ENCODE measurements around the gene KAZN. TPM values are rescaled to one million over a fixed set of nuclear protein-coding genes. Genes with fewer than 3 reads are reported as not detected.

Gene KAZN
- total RNA-seq, 2 donors from 2014 or later: 3.4 to 12.2 TPM

DNA sequence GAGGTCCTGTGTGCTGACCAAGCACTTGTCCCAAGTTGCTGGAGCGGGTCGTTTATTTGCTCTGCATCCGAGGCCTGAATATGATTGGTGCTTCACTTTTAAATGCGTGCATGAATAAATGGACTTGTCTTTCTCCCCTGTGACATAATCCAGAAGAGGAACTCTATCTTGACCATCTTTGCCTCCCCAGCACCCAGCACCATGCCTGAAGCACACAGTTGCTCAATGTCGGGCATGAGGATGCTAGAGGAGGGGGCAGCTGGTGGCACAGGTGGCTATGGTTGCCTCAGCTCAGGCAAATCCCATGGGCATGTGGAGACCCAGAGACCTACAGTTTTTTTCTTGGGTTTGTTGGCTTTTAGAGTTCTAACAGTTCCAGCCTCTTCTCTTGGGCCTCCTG lies 142.6 kb downstream of the KAZN start:
- ATAC-seq (no peak), DNase-seq (no peak)
- TF ChIP-seq, protein P1, sequence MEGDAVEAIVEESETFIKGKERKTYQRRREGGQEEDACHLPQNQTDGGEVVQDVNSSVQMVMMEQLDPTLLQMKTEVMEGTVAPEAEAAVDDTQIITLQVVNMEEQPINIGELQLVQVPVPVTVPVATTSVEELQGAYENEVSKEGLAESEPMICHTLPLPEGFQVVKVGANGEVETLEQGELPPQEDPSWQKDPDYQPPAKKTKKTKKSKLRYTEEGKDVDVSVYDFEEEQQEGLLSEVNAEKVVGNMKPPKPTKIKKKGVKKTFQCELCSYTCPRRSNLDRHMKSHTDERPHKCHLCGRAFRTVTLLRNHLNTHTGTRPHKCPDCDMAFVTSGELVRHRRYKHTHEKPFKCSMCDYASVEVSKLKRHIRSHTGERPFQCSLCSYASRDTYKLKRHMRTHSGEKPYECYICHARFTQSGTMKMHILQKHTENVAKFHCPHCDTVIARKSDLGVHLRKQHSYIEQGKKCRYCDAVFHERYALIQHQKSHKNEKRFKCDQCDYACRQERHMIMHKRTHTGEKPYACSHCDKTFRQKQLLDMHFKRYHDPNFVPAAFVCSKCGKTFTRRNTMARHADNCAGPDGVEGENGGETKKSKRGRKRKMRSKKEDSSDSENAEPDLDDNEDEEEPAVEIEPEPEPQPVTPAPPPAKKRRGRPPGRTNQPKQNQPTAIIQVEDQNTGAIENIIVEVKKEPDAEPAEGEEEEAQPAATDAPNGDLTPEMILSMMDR (IDR thresholded peaks at IDR 0.05): no peak
- no peak for TF ChIP-seq POLR2A (IDR thresholded peaks at IDR 0.05)
- WGBS, 2 donors: 59 to 85% methylated on average over 4 to 5 of the region's 5 CpGs
- H3K4me1 ChIP-seq: no peaks in the 10 kb centered on the region
- no peaks in the 10 kb centered on the region for H3K36me3 ChIP-seq (replicated peaks in 1 of 2; ENCODE audit: insufficient read depth in 1 of 2, low read depth in 2 of 2)
- H3K4me3 ChIP-seq: no peak overlapping the region
- no peaks in the 10 kb centered on the region for H3K27me3 ChIP-seq
- intact Hi-C loops (cut with DNase I): no loop called here
- no peaks in the 10 kb centered on the region for H3K9me3 ChIP-seq
- no peak overlapping the region for H3K27ac ChIP-seq

DNA sequence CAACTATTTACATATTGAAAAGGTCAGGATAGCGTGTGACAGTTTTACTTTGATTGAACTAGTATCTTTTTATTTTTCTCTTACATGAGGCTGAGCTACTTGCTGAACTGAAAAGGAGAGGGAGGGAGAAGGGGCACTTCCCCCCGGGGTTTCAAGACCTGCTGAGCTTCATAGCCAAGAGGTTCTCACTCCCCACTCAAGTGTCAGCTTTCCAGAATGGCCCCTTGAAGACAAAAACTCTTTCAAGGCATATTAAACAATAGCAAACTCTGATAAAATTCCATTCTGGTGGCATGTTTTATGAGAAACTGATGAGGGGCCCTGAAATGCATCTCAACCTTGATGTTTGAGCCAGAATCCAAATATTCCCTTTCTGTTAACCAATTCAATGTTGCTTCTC lies 143.0 kb downstream of the KAZN start:
- no peak overlapping the region for H3K27ac ChIP-seq
- no peaks in the 10 kb centered on the region for H3K27me3 ChIP-seq
- 46 to 57% methylated on average over 2 of the region's 2 CpGs for WGBS, 2 donors
- intact Hi-C loops (cut with DNase I): no loop called here
- ATAC-seq (no peak), DNase-seq (no peak)
- TF ChIP-seq, protein P1 (IDR thresholded peaks at IDR 0.05): no peak
- TF ChIP-seq POLR2A (IDR thresholded peaks at IDR 0.05): no peak
- H3K4me3 ChIP-seq: no peak overlapping the region
- no peaks in the 10 kb centered on the region for H3K36me3 ChIP-seq (replicated peaks in 1 of 2; ENCODE audit: insufficient read depth in 1 of 2, low read depth in 2 of 2)
- no peaks in the 10 kb centered on the region for H3K9me3 ChIP-seq
- no peaks in the 10 kb centered on the region for H3K4me1 ChIP-seq

DNA sequence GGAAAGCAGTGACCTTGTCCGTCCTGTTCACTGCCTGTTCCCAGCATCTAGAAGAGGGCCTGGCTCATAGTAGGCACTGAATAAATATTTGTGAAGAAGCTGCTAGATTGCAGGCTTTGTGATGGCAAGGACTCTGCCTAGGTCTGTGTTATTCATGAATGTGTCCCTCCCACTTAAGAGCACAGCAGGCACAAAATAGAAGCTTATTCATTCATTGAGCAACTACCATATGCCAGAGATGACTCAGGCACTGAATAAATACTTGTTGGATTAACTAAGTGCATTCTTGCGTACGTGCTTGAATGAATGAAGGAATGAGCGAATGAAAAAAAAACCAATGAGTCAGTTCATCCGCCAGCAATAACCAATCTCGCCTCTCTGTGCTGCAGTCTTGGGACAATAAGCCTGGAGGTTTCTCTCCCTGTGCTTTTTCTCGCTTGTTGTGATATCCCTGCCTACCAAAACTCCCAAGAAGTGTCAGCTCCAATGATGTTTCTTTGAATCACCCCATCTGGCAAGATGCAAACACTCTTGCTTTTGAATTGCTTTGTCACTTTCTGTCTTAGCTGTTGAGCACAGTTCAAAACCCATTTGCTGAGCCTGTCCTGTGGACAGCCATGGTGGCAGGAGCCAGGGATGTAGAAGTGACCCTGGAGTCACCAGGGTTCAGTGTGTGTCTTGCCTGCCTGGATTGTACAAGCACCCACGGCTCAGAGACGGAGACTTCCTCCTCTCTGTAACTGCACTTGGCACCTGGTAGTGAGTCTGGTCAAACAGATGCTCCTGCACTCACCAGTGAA lies 143.9 kb downstream of the KAZN start:
- Histone ChIP-seq H3K4me3 (no peak overlapping the region), H3K27ac (no peak overlapping the region), H3K4me1 (no peaks in the 10 kb centered on the region), H3K36me3 (replicated peaks in 1 of 2; ENCODE audit: insufficient read depth in 1 of 2, low read depth in 2 of 2) (no peaks in the 10 kb centered on the region), H3K27me3 (no peaks in the 10 kb centered on the region), H3K9me3 (no peaks in the 10 kb centered on the region)
- intact Hi-C loops (cut with DNase I): no loop called here
- WGBS, 2 donors: 49 to 58% methylated on average over 9 of the region's 9 CpGs
- ATAC-seq: no peak
- no peak for DNase-seq
- TF ChIP-seq, protein P1 (IDR thresholded peaks at IDR 0.05): no peak
- TF ChIP-seq POLR2A (IDR thresholded peaks at IDR 0.05): no peak

DNA sequence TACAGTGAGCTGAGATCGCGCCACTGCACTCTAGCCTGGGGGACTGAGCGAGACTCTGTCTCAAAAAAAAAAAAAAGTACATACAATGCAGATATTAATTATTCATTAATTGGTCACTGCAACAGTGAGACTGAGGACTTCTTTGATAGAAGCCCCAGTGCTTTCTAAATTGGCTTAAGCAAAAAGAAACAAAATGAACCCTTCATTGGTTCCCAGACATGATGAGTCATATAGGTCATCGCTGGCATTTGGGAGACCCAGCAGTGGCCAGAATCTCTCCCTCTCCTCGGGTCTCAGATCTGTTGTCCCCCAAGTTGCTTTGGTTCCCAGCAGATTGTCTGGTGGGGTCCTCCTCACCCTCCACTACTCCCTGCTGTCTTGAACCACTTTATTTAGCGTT lies 144.9 kb downstream of the KAZN start:
- TF ChIP-seq, protein P1 (IDR thresholded peaks at IDR 0.05): no peak
- TF ChIP-seq POLR2A (IDR thresholded peaks at IDR 0.05): no peak
- no peaks in the 10 kb centered on the region for H3K27me3 ChIP-seq
- no peaks in the 10 kb centered on the region for H3K4me1 ChIP-seq
- no peaks in the 10 kb centered on the region for H3K36me3 ChIP-seq (replicated peaks in 1 of 2; ENCODE audit: insufficient read depth in 1 of 2, low read depth in 2 of 2)
- intact Hi-C loops (cut with DNase I): no loop called here
- no peak overlapping the region for H3K4me3 ChIP-seq
- 84 to 90% methylated on average over 6 of the region's 6 CpGs for WGBS, 2 donors
- no peak overlapping the region for H3K27ac ChIP-seq
- no peaks in the 10 kb centered on the region for H3K9me3 ChIP-seq
- ATAC-seq (no peak), DNase-seq (no peak)

All from body of pancreas (tissue), 4 donors.